ENCODE results near the gene ARID1A.

GRCh38 chr1:26768755-26769154 lies 72.9 kb downstream of the ARID1A start:
- TF ChIP-seq POLR2A (IDR thresholded peaks at IDR 0.05) (no peak), CTCF (IDR thresholded peaks at IDR 0.05) (no peak)

All from sigmoid colon (tissue), 3 donors.